ENCODE data around the gene OR8K1. TPM values are rescaled to one million over a fixed set of nuclear protein-coding genes. Genes with fewer than 3 reads are reported as not detected.

Gene OR8K1
- total and polyA plus RNA-seq, 4 experiments from 2014 or later: not detected

DNA sequence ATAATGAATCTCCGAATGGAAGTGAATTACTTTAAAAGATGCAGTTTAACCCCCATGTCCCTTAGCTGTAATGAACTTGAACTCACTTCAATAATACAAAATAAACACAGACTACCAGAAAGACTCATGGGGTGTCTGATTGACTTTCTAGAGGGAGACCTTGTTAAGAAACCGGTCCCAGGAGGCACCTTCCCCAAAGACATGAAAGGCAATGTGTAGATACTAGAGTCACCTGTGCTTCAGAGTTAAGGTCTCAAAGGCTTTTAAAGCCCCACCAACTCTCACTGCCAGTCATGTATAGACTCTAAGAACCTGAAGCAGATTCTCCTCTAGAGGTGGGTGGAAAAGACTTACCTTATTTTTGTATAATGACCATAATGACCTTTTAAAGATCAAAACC is 8.2 kb downstream of the OR8K1 start, which contains the start of gene OR8J1:
Gene OR8J1, plus strand, starts transcription at position 301 of the 400 bp plus-strand sequence. CDS start 5,956 bp downstream, outside the sequence.
- no peaks in the 10 kb centered on the region for H3K4me1 ChIP-seq (ENCODE audit: insufficient read depth, low read length)
- Mint-ChIP-seq H3K27ac (no peak within 1 kb of the TSS), H3K27me3 (no peaks in the 10 kb centered on the region), H3K4me3 (no peak within 1 kb of the TSS), H3K4me1 (no peaks in the 10 kb centered on the region), H3K9me3 (peaks cover 0 to 17% (median 8%) of the 10 kb centered on the region in 8 donors), H3K36me3 (no peaks in the 10 kb centered on the region)
- H3K4me3 ChIP-seq (ENCODE audit: low read length in 2 of 2): no peak within 1 kb of the TSS
- intact Hi-C loops (cut with micrococcal nuclease): no loop called here
- ChIA-PET POLR2A (ENCODE audit: partially characterized antibody) (no interaction called here), CTCF (ENCODE audit: partially characterized antibody) (no interaction called here)
- peaks cover 0 to 4% of the 10 kb centered on the region in 2 donors for H3K9me3 ChIP-seq (ENCODE audit: control insufficient read depth in 1 of 2, low read length in 2 of 2)
- no peaks in the 10 kb centered on the region for H3K36me3 ChIP-seq (ENCODE audit: insufficient read depth, low read length)
- no peak within 1 kb of the TSS for H3K27ac ChIP-seq (ENCODE audit: low read depth, low read length)
- DNase-seq: no peak
- no peaks in the 10 kb centered on the region for H3K27me3 ChIP-seq (ENCODE audit: insufficient read depth, low read length)

DNA sequence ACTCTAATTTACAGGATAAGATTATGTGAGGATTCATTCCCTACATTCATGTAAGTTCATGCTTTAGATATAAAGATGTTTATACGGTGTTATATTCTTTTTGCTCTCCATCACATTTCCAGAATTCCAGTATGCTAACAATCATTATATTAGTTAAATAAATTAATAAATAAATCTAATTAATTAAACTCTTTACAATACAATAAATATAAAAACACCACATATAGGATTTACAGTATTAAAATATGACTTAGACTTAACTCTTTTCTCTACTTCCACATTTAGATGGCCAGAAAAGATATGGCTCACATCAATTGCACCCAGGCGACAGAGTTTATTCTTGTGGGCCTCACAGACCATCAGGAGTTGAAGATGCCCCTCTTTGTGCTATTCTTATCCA is 29.5 kb downstream of the OR8K1 start, which contains the start of gene OR8U1:
Gene OR8U1, plus strand, starts transcription at position 301 of the 400 bp plus-strand sequence. Its CDS starts 0 bp downstream, at position 301.
- H3K27me3 Mint-ChIP-seq: no peaks in the 10 kb centered on the region
- Histone ChIP-seq H3K9me3 (ENCODE audit: control insufficient read depth in 1 of 2, low read length in 2 of 2) (peaks cover 0 to 4% of the 10 kb centered on the region in 2 donors), H3K27me3 (ENCODE audit: insufficient read depth, low read length) (no peaks in the 10 kb centered on the region), H3K27ac (ENCODE audit: low read depth, low read length) (no peak within 1 kb of the TSS), H3K4me1 (ENCODE audit: insufficient read depth, low read length) (no peaks in the 10 kb centered on the region), H3K4me3 (ENCODE audit: low read length in 2 of 2) (no peak within 1 kb of the TSS), H3K36me3 (ENCODE audit: insufficient read depth, low read length) (no peaks in the 10 kb centered on the region)
- no peak within 1 kb of the TSS for H3K27ac Mint-ChIP-seq
- ChIA-PET POLR2A (ENCODE audit: partially characterized antibody) (no interaction called here), CTCF (ENCODE audit: partially characterized antibody) (no interaction called here)
- H3K9me3 Mint-ChIP-seq: peaks cover 0 to 24% (median 16%) of the 10 kb centered on the region in 8 donors
- H3K36me3 Mint-ChIP-seq: no peaks in the 10 kb centered on the region
- no peak for DNase-seq
- intact Hi-C loops (cut with micrococcal nuclease): no loop called here
- no peak within 1 kb of the TSS for H3K4me3 Mint-ChIP-seq
- H3K4me1 Mint-ChIP-seq: no peaks in the 10 kb centered on the region

DNA sequence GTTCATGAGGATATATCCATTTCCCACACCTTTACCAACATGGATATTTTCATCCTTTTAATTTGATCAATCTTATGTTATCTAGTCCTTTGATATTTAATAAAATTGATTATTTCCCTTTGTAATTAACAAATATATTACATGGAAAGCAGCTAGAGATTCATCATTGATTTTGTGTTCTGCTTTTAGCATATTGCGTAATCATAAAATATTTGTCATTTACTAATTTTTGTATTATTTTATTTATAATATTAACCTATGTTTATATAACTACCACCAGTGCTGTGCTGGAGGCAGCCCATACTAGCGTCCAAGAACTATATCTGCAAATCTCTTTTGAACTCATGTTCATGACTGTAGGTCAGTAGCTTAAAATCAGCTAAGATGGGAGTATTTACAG is 34.3 kb downstream of the OR8K1 start:
- no peaks in the 10 kb centered on the region for H3K4me1 Mint-ChIP-seq

DNA sequence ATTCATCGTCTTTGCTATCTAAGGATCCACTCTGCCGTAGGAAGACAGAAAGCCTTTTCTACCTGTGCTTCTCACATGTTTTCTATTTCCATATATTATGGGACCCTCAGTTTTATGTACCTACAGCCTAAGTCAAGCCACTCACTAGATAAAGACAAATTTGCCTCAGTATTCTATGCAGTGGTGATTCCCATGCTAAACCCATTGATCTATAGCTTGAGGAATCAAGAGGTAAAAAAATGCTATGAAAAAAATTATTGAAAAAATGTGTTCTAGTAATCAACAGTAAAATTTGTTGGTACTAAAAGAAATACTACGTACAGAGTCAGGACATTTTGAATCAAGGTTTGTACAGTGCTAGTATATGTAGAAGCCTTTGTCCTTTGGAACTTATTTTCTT is 48.5 kb downstream of the OR8K1 start:
- no peak overlapping the region for H3K4me3 Mint-ChIP-seq
- CTCF ChIA-PET (ENCODE audit: partially characterized antibody): no interaction called here
- Histone ChIP-seq H3K9me3 (ENCODE audit: control insufficient read depth in 1 of 2, low read length in 2 of 2) (no peaks in the 10 kb centered on the region), H3K27me3 (ENCODE audit: insufficient read depth, low read length) (no peaks in the 10 kb centered on the region), H3K4me1 (ENCODE audit: insufficient read depth, low read length) (no peaks in the 10 kb centered on the region), H3K36me3 (ENCODE audit: insufficient read depth, low read length) (no peaks in the 10 kb centered on the region), H3K4me3 (ENCODE audit: low read length in 2 of 2) (no peak overlapping the region), H3K27ac (ENCODE audit: low read depth, low read length) (no peak overlapping the region)
- POLR2A ChIA-PET (ENCODE audit: partially characterized antibody): no interaction called here
- no peaks in the 10 kb centered on the region for H3K27me3 Mint-ChIP-seq
- DNase-seq: no peak
- H3K9me3 Mint-ChIP-seq: peaks cover 0 to 25% (median 7%) of the 10 kb centered on the region in 8 donors
- intact Hi-C loops (cut with micrococcal nuclease): no loop called here
- H3K4me1 Mint-ChIP-seq: no peaks in the 10 kb centered on the region
- no peak overlapping the region for H3K27ac Mint-ChIP-seq
- H3K36me3 Mint-ChIP-seq: no peaks in the 10 kb centered on the region

More for the DNA sequence above, 34.3 kb downstream of the OR8K1 start:
- Mint-ChIP-seq H3K27ac (no peak overlapping the region), H3K36me3 (no peaks in the 10 kb centered on the region), H3K27me3 (no peaks in the 10 kb centered on the region), H3K4me3 (no peak overlapping the region), H3K9me3 (peaks cover 3 to 26% (median 9%) of the 10 kb centered on the region in 8 donors)
- CTCF ChIA-PET (ENCODE audit: partially characterized antibody): no interaction called here
- Histone ChIP-seq H3K36me3 (ENCODE audit: insufficient read depth, low read length) (no peaks in the 10 kb centered on the region), H3K4me1 (ENCODE audit: insufficient read depth, low read length) (no peaks in the 10 kb centered on the region), H3K4me3 (ENCODE audit: low read length in 2 of 2) (no peak overlapping the region), H3K27ac (ENCODE audit: low read depth, low read length) (no peak overlapping the region), H3K27me3 (ENCODE audit: insufficient read depth, low read length) (no peaks in the 10 kb centered on the region), H3K9me3 (ENCODE audit: control insufficient read depth in 1 of 2, low read length in 2 of 2) (no peaks in the 10 kb centered on the region)
- intact Hi-C loops (cut with micrococcal nuclease): no loop called here
- POLR2A ChIA-PET (ENCODE audit: partially characterized antibody): no interaction called here
- no peak for DNase-seq

DNA sequence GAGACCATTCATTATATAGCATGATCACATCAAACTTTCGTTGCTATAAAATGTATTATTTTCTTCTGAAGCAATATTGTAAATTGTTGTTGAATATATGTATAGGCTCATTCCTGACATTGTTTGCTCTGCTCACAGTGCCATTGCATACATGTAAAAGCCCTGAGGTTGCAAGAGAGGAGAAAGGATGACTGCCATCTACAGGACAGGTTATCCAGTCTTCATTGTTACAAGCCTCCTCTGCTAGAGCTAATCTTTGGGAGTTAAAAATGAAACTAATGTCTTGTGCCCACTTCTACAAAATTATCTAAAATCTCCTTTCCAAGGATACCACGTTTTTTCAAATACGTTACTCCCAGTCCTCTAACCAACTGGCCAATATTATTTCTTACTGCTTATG is 50.2 kb downstream of the OR8K1 start:
- Histone ChIP-seq H3K4me1 (ENCODE audit: insufficient read depth, low read length) (no peaks in the 10 kb centered on the region), H3K9me3 (ENCODE audit: control insufficient read depth in 1 of 2, low read length in 2 of 2) (no peaks in the 10 kb centered on the region), H3K27me3 (ENCODE audit: insufficient read depth, low read length) (no peaks in the 10 kb centered on the region), H3K36me3 (ENCODE audit: insufficient read depth, low read length) (no peaks in the 10 kb centered on the region), H3K4me3 (ENCODE audit: low read length in 2 of 2) (no peak overlapping the region), H3K27ac (ENCODE audit: low read depth, low read length) (no peak overlapping the region)
- no peak for DNase-seq
- H3K4me3 Mint-ChIP-seq: no peak overlapping the region
- peaks cover 0 to 36% (median 9%) of the 10 kb centered on the region in 8 donors for H3K9me3 Mint-ChIP-seq
- intact Hi-C loops (cut with micrococcal nuclease): no loop called here
- H3K27ac Mint-ChIP-seq: no peak overlapping the region
- ChIA-PET CTCF (ENCODE audit: partially characterized antibody) (no interaction called here), POLR2A (ENCODE audit: partially characterized antibody) (no interaction called here)
- H3K36me3 Mint-ChIP-seq: no peaks in the 10 kb centered on the region
- H3K4me1 Mint-ChIP-seq: no peaks in the 10 kb centered on the region
- H3K27me3 Mint-ChIP-seq: no peaks in the 10 kb centered on the region

Other genes starting within 250 kb of the OR8K1 start
- not detected for gene OR8H2, start 242.4 kb upstream of the OR8K1 start, total RNA-seq
- not detected for gene OR8H2, start 242.4 kb upstream of the OR8K1 start, polyA plus RNA-seq
- not detected for gene OR8H3, start 223.7 kb upstream of the OR8K1 start, total RNA-seq
- not detected for gene OR8H3, start 223.7 kb upstream of the OR8K1 start, polyA plus RNA-seq
- gene OR8J3, start 205.8 kb upstream of the OR8K1 start, total RNA-seq: not detected
- not detected for gene OR8J3, start 205.8 kb upstream of the OR8K1 start, polyA plus RNA-seq
- gene OR8K5, start 185.7 kb upstream of the OR8K1 start, total RNA-seq: not detected
- gene OR8K5, start 185.7 kb upstream of the OR8K1 start, polyA plus RNA-seq: not detected
- not detected for gene OR5J2, start 169.4 kb upstream of the OR8K1 start, total RNA-seq
- not detected for gene OR5J2, start 169.4 kb upstream of the OR8K1 start, polyA plus RNA-seq
- gene OR5T2, start 111.8 kb upstream of the OR8K1 start, total RNA-seq: not detected
- gene OR5T2, start 111.8 kb upstream of the OR8K1 start, polyA plus RNA-seq: not detected
- gene OR5T3, start 93.8 kb upstream of the OR8K1 start, total RNA-seq: not detected
- gene OR5T3, start 93.8 kb upstream of the OR8K1 start, polyA plus RNA-seq: not detected
- gene OR5T1, start 71.9 kb upstream of the OR8K1 start, total RNA-seq: not detected
- not detected for gene OR5T1, start 71.9 kb upstream of the OR8K1 start, polyA plus RNA-seq
- gene OR8H1, start 53.8 kb upstream of the OR8K1 start, total RNA-seq: not detected
- gene OR8H1, start 53.8 kb upstream of the OR8K1 start, polyA plus RNA-seq: not detected
- gene OR8K3, start 30.9 kb upstream of the OR8K1 start, total RNA-seq: not detected
- gene OR8K3, start 30.9 kb upstream of the OR8K1 start, polyA plus RNA-seq: not detected
- gene OR8J1, start 8.3 kb downstream of the OR8K1 start, total RNA-seq: not detected
- not detected for gene OR8J1, start 8.3 kb downstream of the OR8K1 start, polyA plus RNA-seq
- gene OR8U1, start 29.6 kb downstream of the OR8K1 start, total RNA-seq: not detected
- gene OR8U1, start 29.6 kb downstream of the OR8K1 start, polyA plus RNA-seq: not detected
- gene OR5AL1, start 66.7 kb downstream of the OR8K1 start, total RNA-seq: not detected
- gene OR5AL1, start 66.7 kb downstream of the OR8K1 start, polyA plus RNA-seq: not detected
- gene OR5M3, start 127.3 kb downstream of the OR8K1 start, total RNA-seq: not detected
- not detected for gene OR5M3, start 127.3 kb downstream of the OR8K1 start, polyA plus RNA-seq
- not detected for gene OR5M8, start 145.3 kb downstream of the OR8K1 start, total RNA-seq
- gene OR5M8, start 145.3 kb downstream of the OR8K1 start, polyA plus RNA-seq: not detected
- not detected for gene OR5M11, start 197.2 kb downstream of the OR8K1 start, total RNA-seq
- gene OR5M11, start 197.2 kb downstream of the OR8K1 start, polyA plus RNA-seq: not detected
- gene OR5M10, start 231.7 kb downstream of the OR8K1 start, total RNA-seq: not detected
- not detected for gene OR5M10, start 231.7 kb downstream of the OR8K1 start, polyA plus RNA-seq

Measured in CD4-positive, alpha-beta memory T cell (primary cell).